HepG2 (cell line): ENCODE results near the gene SPACA4. TPM values are rescaled to one million over a fixed set of nuclear protein-coding genes. Genes with fewer than 3 reads are reported as not detected.

Experiments
- ATAC-seq: fragments of 200-7000 bp; cut with Tn5 transposase; 3 replicates; pipeline ENCODE4 v1.9.1; 2020; ENCODE audit warnings: mild to moderate bottlenecking, moderate library complexity
- BruUV-seq: library from RNA; stranded (reverse); fragments of 400-500 nt; replicated peaks from 2 replicates; lab custom pipeline; 2021; lab: Mats Ljungman, UMichigan
- CTCF ChIA-PET: fragments of 300-600 bp; formaldehyde crosslinking; extraction: SDS; loops from one replicate; lab custom pipeline; 2021; ENCODE audit warnings: low total read pairs, inconsistent platforms, low intra/inter-chr PET ratio; lab: Yijun Ruan, JAX
- POLR2A ChIA-PET: fragments of 350-600 bp; sonication (Branson Sonifier 250); formaldehyde crosslinking; loops from one replicate; lab custom pipeline; 2020; ENCODE audit warnings: antibody characterized with exemption, inconsistent platforms; lab: Yijun Ruan, JAX
- DNase-seq: peaks from one replicate; pipeline ENCODE4 v3.0.0-alpha.2; 2015; ENCODE audit warnings: low spot score
- FAIRE-seq: peaks from 3 replicates; lab custom pipeline; 2011; peaks lifted over from hg19 to GRCh38; lab: Jason Lieb, UNC
- H2AFZ ChIP-seq: one replicate; pipeline ENCODE4 v1.6.1; 2011; ENCODE audit warnings: low read length, inconsistent platforms
- H3K27ac ChIP-seq: fragments of 300-600 bp; 3 replicates; pipeline ENCODE4 v1.8.0; 2011; ENCODE audit warnings: mixed run types, mild to moderate bottlenecking, mixed read lengths, low read length, inconsistent platforms; ENCODE audit not compliant: insufficient read depth; ENCODE audit errors: extremely low read length
- H3K27me3 ChIP-seq, 2 experiments: fragments of 200-600 bp in 1 of 2; 2 replicates in 1 of 2; 3 replicates in 1 of 2; pipeline versions ENCODE4 v1.6.0 to v1.8.0; 2011; ENCODE audit warnings: low read length in 2 of 2, mild to moderate bottlenecking in 2 of 2, moderate library complexity in 2 of 2, inconsistent platforms in 1 of 2; ENCODE audit not compliant: insufficient read depth in 2 of 2, control insufficient read depth in 1 of 2
- H3K36me3 ChIP-seq, 2 experiments: fragments of 200-600 bp in 1 of 2; replicated peaks in 1 of 2; 2 replicates in 1 of 2; 3 replicates in 1 of 2; pipeline versions ENCODE4 v1.5.1 to v1.8.0; 2011; ENCODE audit warnings: low read length in 2 of 2, inconsistent platforms in 1 of 2; ENCODE audit not compliant: insufficient read depth in 2 of 2, control insufficient read depth in 1 of 2
- H3K4me1 ChIP-seq: 2 replicates; pipeline ENCODE4 v1.5.1; 2012; ENCODE audit warnings: low read length, inconsistent platforms; ENCODE audit not compliant: insufficient read depth
- H3K4me2 ChIP-seq: 2 replicates; pipeline ENCODE4 v1.6.0; 2011; ENCODE audit warnings: low read depth, low read length, inconsistent platforms
- H3K4me3 ChIP-seq, 3 experiments: fragments of 200-600 bp in 1 of 3; sonication (generic), shearing (Covaris generic) in 1 of 3; replicated peaks in 1 of 3; 2 replicates each; pipeline ENCODE4 v1.5.1; 2011 to 2016; ENCODE audit warnings: low read length in 3 of 3, inconsistent platforms in 2 of 3, low read depth in 2 of 3, mild to moderate bottlenecking in 2 of 3, control low read depth in 1 of 3, mixed read lengths in 1 of 3; ENCODE audit not compliant: insufficient read depth in 1 of 3
- H3K79me2 ChIP-seq: one replicate; pipeline ENCODE4 v1.6.1; 2011; ENCODE audit warnings: low read length, inconsistent platforms; ENCODE audit not compliant: insufficient read depth
- H3K9ac ChIP-seq: 2 replicates; pipeline ENCODE4 v1.6.0; 2011; ENCODE audit warnings: mild to moderate bottlenecking, low read depth, low read length, inconsistent platforms; ENCODE audit not compliant: insufficient read depth
- H3K9me3 ChIP-seq: 2 replicates; pipeline ENCODE4 v1.5.1; 2012; ENCODE audit warnings: mild to moderate bottlenecking, low read length
- H4K20me1 ChIP-seq: 2 replicates; pipeline ENCODE4 v1.6.0; 2011; ENCODE audit warnings: inconsistent platforms, mild to moderate bottlenecking, low read length, moderate library complexity; ENCODE audit not compliant: insufficient read depth
- MIXL1 ChIP-seq: IDR thresholded peaks from 2 replicates; pipeline ENCODE4 v1.6.1; 2016
- NBN ChIP-seq: fragments of 450-650 bp; conservative IDR thresholded peaks from 2 replicates; pipeline ENCODE4 v1.6.1; 2017
- NCOA2 ChIP-seq: sonication (generic); formaldehyde crosslinking; IDR thresholded peaks from 2 replicates; pipeline ENCODE4 v1.8.0; 2022; ENCODE audit warnings: inconsistent platforms
- U2AF2 ChIP-seq: fragments of 200-400 bp; formaldehyde crosslinking; IDR thresholded peaks from 2 replicates; pipeline ENCODE4 v1.6.1; 2017; ENCODE audit warnings: low read depth, mild to moderate bottlenecking, low read length
- ZMYM3 ChIP-seq: sonication (generic); formaldehyde crosslinking; IDR thresholded peaks from 2 replicates; pipeline ENCODE4 v1.5.1; 2020; ENCODE audit warnings: mild to moderate bottlenecking, missing genetic modification reagents
- ZNF121 ChIP-seq: sonication (generic); formaldehyde crosslinking; IDR thresholded peaks from 2 replicates; pipeline ENCODE4 v1.5.0; 2020; ENCODE audit warnings: mild to moderate bottlenecking, missing genetic modification reagents
- ZNF737 ChIP-seq: sonication (generic); formaldehyde crosslinking; IDR thresholded peaks from 2 replicates; pipeline ENCODE4 v1.5.0; 2020; ENCODE audit warnings: missing genetic modification reagents, mild to moderate bottlenecking, borderline replicate concordance
- WGBS: methylation state at CpG from one replicate; pipeline ENCODE4 v1.1.6; 2017; ENCODE audit warnings: low lambda C conversion rate; 5-methylcytosine and 5-hydroxymethylcytosine counted together
- in situ Hi-C: cut with HindIII; loops from 2 replicates; pipeline ENCODE4 v1.10.0; 2017; ENCODE audit warnings: low pct_unique_long_range_greater_than_20kb; ENCODE audit not compliant: extremely low pct_ligation_motif_present
- intact Hi-C: fragments of 100-400 bp; cut with micrococcal nuclease; formaldehyde crosslinking; loops from one replicate; pipeline ENCODE4 v1.10.0; 2022; ENCODE audit not compliant: unreplicated experiment
- polyA plus RNA-seq, 8 experiments: library from polyadenylated mRNA; depleted of rRNA in 3 of 8; stranded (reverse) in 7 of 8; unstranded in 1 of 8; fragments of >200 nt; fragmentation: Illumina TruSeq in 4 of 8; extraction: Trizol in 4 of 8; gene quantifications; 2 replicates each; pipeline versions ENCODE4 v1.2.1 to v1.2.3, GENCODE V29; 2011 to 2016; ENCODE audit warnings: low read depth in 4 of 8, missing spikeins in 1 of 8, mixed read lengths in 1 of 8; ENCODE audit not compliant: insufficient read depth in 1 of 8
- total RNA-seq, 5 experiments: library from RNA; depleted of rRNA; stranded (reverse); fragments of >200 nt; fragmentation: Illumina TruSeq; extraction: Trizol; gene quantifications; 2 replicates each; pipeline ENCODE4 v1.2.3, GENCODE V29; 2016; ENCODE audit warnings: low read depth in 1 of 5
- TF ChIP-seq, protein P1 (sequence below): sonication (generic); formaldehyde crosslinking; IDR thresholded peaks from 2 replicates; pipeline ENCODE4 v1.5.1; 2020; ENCODE audit warnings: mild to moderate bottlenecking, moderate library complexity, missing genetic modification reagents
- TF ChIP-seq, protein P2 (sequence below): sonication (generic); formaldehyde crosslinking; conservative IDR thresholded peaks from 2 replicates; pipeline ENCODE4 v1.4.0; 2020; ENCODE audit warnings: missing genetic modification reagents
- TF ChIP-seq, protein P3 (sequence below): sonication (generic); formaldehyde crosslinking; IDR thresholded peaks from 2 replicates; pipeline ENCODE4 v1.4.0; 2020; ENCODE audit warnings: missing genetic modification reagents, mild to moderate bottlenecking, borderline replicate concordance

SPACA4 gene
- total and polyA plus RNA-seq, 2 of the 13 experiments (the other 11 are each of a cell fraction or from before 2014, with no cell fraction given), result not detected

GRCh38 chr19:48606463-48607358 is at the start of gene SPACA4 (continued):
- TF ChIP-seq U2AF2 (no peak), ZNF737 (CRISPR knock-in tag) (no peak)

- no peaks in the 10 kb centered on the region for H3K9me3 ChIP-seq
- ChIA-PET POLR2A (interaction anchor here (1.0 to 1.2 kb wide), 2 partner anchors 11 to 17 kb away, joined by 3 to 7 read pairs; no protein-coding TSS in a partner anchor), CTCF (no interaction called here)
- 76% methylated on average over 5 of the region's 5 CpGs for WGBS
- FAIRE-seq (no peak), DNase-seq (no peak), ATAC-seq (no peak)
- in situ Hi-C loops (no loop called here), intact Hi-C loops (no loop called here)
- H3K9ac ChIP-seq, result no peak overlapping the region
- H3K27me3 ChIP-seq, result peaks cover 0 to 4% of the 10 kb centered on the region in 2 experiments; a peak in 2 of 5 replicates
- H3K36me3 ChIP-seq, result no peaks in the 10 kb centered on the region
- BruUV-seq, result no TSS peak
- H3K27ac ChIP-seq, result peak overlapping the region; percentile 35
- H2AFZ ChIP-seq, result no peak overlapping the region
- H3K4me2 ChIP-seq, result peak overlapping the region; percentile 59; the same call in 1 of the 2 replicates
- H3K4me3 ChIP-seq, result no peak overlapping the region
- H3K4me1 ChIP-seq, result peaks cover 74% of the 10 kb centered on the region
- no peak for TF ChIP-seq NCOA2 (CRISPR knock-in tag)
- TF ChIP-seq ZNF121 (CRISPR knock-in tag), result peak; percentile 97
- TF ChIP-seq NBN, result no peak
- TF ChIP-seq, protein P1, sequence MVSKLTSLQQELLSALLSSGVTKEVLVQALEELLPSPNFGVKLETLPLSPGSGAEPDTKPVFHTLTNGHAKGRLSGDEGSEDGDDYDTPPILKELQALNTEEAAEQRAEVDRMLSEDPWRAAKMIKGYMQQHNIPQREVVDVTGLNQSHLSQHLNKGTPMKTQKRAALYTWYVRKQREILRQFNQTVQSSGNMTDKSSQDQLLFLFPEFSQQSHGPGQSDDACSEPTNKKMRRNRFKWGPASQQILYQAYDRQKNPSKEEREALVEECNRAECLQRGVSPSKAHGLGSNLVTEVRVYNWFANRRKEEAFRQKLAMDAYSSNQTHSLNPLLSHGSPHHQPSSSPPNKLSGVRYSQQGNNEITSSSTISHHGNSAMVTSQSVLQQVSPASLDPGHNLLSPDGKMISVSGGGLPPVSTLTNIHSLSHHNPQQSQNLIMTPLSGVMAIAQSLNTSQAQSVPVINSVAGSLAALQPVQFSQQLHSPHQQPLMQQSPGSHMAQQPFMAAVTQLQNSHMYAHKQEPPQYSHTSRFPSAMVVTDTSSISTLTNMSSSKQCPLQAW (CRISPR knock-in tag), result no peak
- TF ChIP-seq, protein P2, sequence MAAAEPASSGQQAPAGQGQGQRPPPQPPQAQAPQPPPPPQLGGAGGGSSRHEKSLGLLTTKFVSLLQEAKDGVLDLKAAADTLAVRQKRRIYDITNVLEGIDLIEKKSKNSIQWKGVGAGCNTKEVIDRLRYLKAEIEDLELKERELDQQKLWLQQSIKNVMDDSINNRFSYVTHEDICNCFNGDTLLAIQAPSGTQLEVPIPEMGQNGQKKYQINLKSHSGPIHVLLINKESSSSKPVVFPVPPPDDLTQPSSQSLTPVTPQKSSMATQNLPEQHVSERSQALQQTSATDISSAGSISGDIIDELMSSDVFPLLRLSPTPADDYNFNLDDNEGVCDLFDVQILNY (CRISPR knock-in tag), result no peak
- no peak for TF ChIP-seq MIXL1
- TF ChIP-seq, protein P3, sequence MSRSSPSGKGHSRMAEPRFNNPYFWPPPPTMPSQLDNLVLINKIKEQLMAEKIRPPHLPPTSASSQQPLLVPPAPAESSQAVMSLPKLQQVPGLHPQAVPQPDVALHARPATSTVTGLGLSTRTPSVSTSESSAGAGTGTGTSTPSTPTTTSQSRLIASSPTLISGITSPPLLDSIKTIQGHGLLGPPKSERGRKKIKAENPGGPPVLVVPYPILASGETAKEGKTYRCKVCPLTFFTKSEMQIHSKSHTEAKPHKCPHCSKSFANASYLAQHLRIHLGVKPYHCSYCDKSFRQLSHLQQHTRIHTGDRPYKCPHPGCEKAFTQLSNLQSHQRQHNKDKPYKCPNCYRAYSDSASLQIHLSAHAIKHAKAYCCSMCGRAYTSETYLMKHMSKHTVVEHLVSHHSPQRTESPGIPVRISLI, result peak; percentile 41; the same call in 1 of the 2 replicates
- TF ChIP-seq ZMYM3, result peak; percentile 20; the same call in 1 of the 2 replicates
- no peaks in the 10 kb centered on the region for H3K79me2 ChIP-seq
- no peaks in the 10 kb centered on the region for H4K20me1 ChIP-seq
These were observed 49.7 kb upstream of the SPACA4 start for GRCh38 chr19:48556825-48557224.
